GM23248 (cell line): ENCODE measurements around the gene TMEM132C. TPM values are rescaled to one million over a fixed set of nuclear protein-coding genes. Genes with fewer than 3 reads are reported as not detected.

Experiments used
- DNase-seq: peaks from one replicate; pipeline ENCODE4 v3.0.0-alpha.2; 2015
- H2AFZ ChIP-seq: fragments of 200-600 bp; sonication (generic); 2 replicates; pipeline ENCODE4 v1.6.1; 2016; ENCODE audit warnings: antibody characterized with exemption
- H3F3A ChIP-seq: fragments of 200-600 bp; sonication (generic); 2 replicates; pipeline ENCODE4 v1.6.1; 2016; ENCODE audit warnings: mild to moderate bottlenecking, antibody characterized with exemption, mixed run types; ENCODE audit not compliant: insufficient read depth
- H3K27ac ChIP-seq: fragments of 200-600 bp; sonication (generic); 2 replicates; pipeline ENCODE4 v1.5.1; 2016; ENCODE audit warnings: mild to moderate bottlenecking
- H3K27me3 ChIP-seq: fragments of 200-600 bp; sonication (generic); replicated peaks from 2 replicates; pipeline ENCODE4 v1.6.1; 2016; ENCODE audit warnings: mild to moderate bottlenecking; ENCODE audit not compliant: insufficient read depth
- H3K36me3 ChIP-seq: fragments of 200-600 bp; sonication (generic); 2 replicates; pipeline ENCODE4 v1.6.1; 2016; ENCODE audit warnings: low read depth, mild to moderate bottlenecking
- H3K4me1 ChIP-seq: fragments of 200-600 bp; sonication (generic); 2 replicates; pipeline ENCODE4 v1.6.1; 2016; ENCODE audit warnings: mild to moderate bottlenecking; ENCODE audit not compliant: insufficient read depth
- H3K4me2 ChIP-seq: fragments of 200-600 bp; sonication (generic); one replicate; pipeline ENCODE4 v1.6.1; 2016; ENCODE audit warnings: mild to moderate bottlenecking; ENCODE audit not compliant: unreplicated experiment
- H3K4me3 ChIP-seq: fragments of 200-600 bp; sonication (generic); 2 replicates; pipeline ENCODE4 v1.5.1; 2016; ENCODE audit warnings: mild to moderate bottlenecking
- H3K79me2 ChIP-seq: fragments of 200-600 bp; sonication (generic); 2 replicates; pipeline ENCODE4 v1.6.1; 2016; ENCODE audit warnings: mild to moderate bottlenecking; ENCODE audit not compliant: insufficient read depth
- H3K9ac ChIP-seq: fragments of 200-600 bp; sonication (generic); 2 replicates; pipeline ENCODE4 v1.6.1; 2016; ENCODE audit warnings: mild to moderate bottlenecking
- H3K9me2 ChIP-seq: fragments of 200-600 bp; sonication (generic); 2 replicates; pipeline ENCODE4 v1.6.1; 2016; ENCODE audit warnings: mixed run types, mild to moderate bottlenecking, moderate library complexity; ENCODE audit not compliant: insufficient read depth
- H3K9me3 ChIP-seq: fragments of 200-600 bp; sonication (generic); one replicate; pipeline ENCODE4 v1.6.1; 2017; ENCODE audit warnings: low read depth
- H4K20me1 ChIP-seq: fragments of 200-600 bp; sonication (generic); 2 replicates; pipeline ENCODE4 v1.6.0; 2016; ENCODE audit not compliant: insufficient read depth
- EZH2 ChIP-seq: fragments of 200-600 bp; sonication (generic); IDR thresholded peaks from 2 replicates; pipeline ENCODE4 v1.6.1; 2018; ENCODE audit warnings: antibody characterized with exemption, mild to moderate bottlenecking; ENCODE audit not compliant: insufficient read depth, poor library complexity, severe bottlenecking
- EZH2phosphoT487 ChIP-seq: fragments of 200-600 bp; sonication (generic); IDR thresholded peaks from 2 replicates; pipeline ENCODE4 v1.6.1; 2018; ENCODE audit warnings: antibody characterized with exemption, moderate library complexity, mild to moderate bottlenecking, low read depth; ENCODE audit not compliant: insufficient read depth
- WGBS, 2 experiments: methylation state at CpG; one replicate each; pipeline ENCODE4 v1.1.6; 2015 to 2017; ENCODE audit warnings: low lambda C conversion rate in 2 of 2, low coverage in 1 of 2; ENCODE audit errors: missing lambda C conversion rate in 2 of 2; 5-methylcytosine and 5-hydroxymethylcytosine counted together
- in situ Hi-C: fragments of 300-500 bp; cut with MboI; formaldehyde crosslinking; loops from 2 replicates; pipeline ENCODE4 v1.15.0; 2020
- polyA plus RNA-seq: library from polyadenylated mRNA; unstranded; fragments of >200 nt; fragmentation: Nextera tagmentation; extraction: Ambion mirVana; gene quantifications from 2 replicates; pipeline ENCODE4 v1.2.1, GENCODE V29; 2016
- total RNA-seq: library from RNA; depleted of rRNA; stranded (reverse); fragments of >200 nt; shearing (Covaris generic); gene quantifications from 2 replicates; pipeline ENCODE4 v1.2.3, GENCODE V29; 2014

Gene TMEM132C
- total and polyA plus RNA-seq, 2 experiments from 2014 or later: not detected

DNA sequence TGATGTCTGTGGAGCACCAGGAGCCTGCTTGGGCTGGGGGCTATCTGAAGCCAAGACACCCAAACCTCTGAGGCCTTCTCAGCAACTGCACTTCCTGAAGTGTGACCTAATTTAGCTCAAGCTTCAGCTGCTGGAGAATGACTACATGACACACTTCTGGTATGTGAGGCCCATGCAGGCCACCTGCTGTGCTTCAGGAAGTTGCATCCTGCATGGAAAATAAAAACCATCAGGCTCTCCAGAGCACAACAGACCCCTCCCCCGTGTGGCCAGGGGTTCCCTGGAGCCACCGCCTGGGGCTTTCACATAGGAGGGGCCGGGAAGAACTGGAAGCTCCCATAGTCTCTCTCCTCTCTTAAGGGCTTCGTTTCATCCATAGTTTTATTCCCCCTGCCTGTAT, 339.1 kb downstream of the TMEM132C start:
- 27 to 30% methylated on average over 4 of the region's 4 CpGs for WGBS, 2 experiments
- in situ Hi-C loops: no loop called here
- H3K9me2 ChIP-seq: no peaks in the 10 kb centered on the region

DNA sequence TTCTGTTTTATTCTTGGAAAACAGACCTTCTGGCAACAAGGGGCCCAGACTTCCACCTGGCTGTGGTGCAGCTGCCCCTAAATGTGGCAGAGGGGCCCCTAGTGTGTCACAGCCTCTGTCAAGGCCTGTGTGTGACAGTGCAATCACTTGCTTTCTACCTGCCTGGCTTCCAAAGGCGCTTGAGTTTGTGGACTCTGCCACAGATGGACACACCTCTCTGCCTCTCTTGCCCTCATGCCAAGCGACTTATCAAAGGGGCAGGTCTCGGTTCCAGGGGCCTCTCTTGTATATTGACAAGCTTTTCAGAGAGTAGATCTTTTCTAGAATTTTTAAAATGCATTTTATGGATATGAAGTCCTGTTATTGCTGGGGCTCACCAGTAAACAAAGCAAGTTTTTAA, 339.6 kb downstream of the TMEM132C start:
- Histone ChIP-seq H3K9me3 (no peaks in the 10 kb centered on the region), H3K36me3 (no peaks in the 10 kb centered on the region), H3K9me2 (no peaks in the 10 kb centered on the region), H3K9ac (no peak overlapping the region), H4K20me1 (no peaks in the 10 kb centered on the region), H3K27ac (no peak overlapping the region), H3K4me2 (no peak overlapping the region), H3K4me1 (no peaks in the 10 kb centered on the region), H3F3A (no peaks in the 10 kb centered on the region), H2AFZ (no peak overlapping the region), H3K79me2 (no peaks in the 10 kb centered on the region), H3K27me3 (no peaks in the 10 kb centered on the region), H3K4me3 (no peak overlapping the region)
- TF ChIP-seq EZH2phosphoT487: no peak
- no peak for TF ChIP-seq EZH2
- DNase-seq: no peak
- 27 to 28% methylated on average over 3 of the region's 3 CpGs for WGBS, 2 experiments
- in situ Hi-C loops: no loop called here

More for the DNA sequence above, 339.1 kb downstream of the TMEM132C start:
- H3K9me3 ChIP-seq: no peaks in the 10 kb centered on the region
- no peak overlapping the region for H3K4me2 ChIP-seq
- H2AFZ ChIP-seq: no peak overlapping the region
- no peaks in the 10 kb centered on the region for H3K4me1 ChIP-seq
- H3K27me3 ChIP-seq: no peaks in the 10 kb centered on the region
- TF ChIP-seq EZH2: no peak
- TF ChIP-seq EZH2phosphoT487: no peak
- no peak overlapping the region for H3K4me3 ChIP-seq
- H3F3A ChIP-seq: no peaks in the 10 kb centered on the region
- H3K79me2 ChIP-seq: no peaks in the 10 kb centered on the region
- H3K9ac ChIP-seq: no peak overlapping the region
- no peak overlapping the region for H3K27ac ChIP-seq
- no peaks in the 10 kb centered on the region for H4K20me1 ChIP-seq
- H3K36me3 ChIP-seq: no peaks in the 10 kb centered on the region
- DNase-seq: no peak

DNA sequence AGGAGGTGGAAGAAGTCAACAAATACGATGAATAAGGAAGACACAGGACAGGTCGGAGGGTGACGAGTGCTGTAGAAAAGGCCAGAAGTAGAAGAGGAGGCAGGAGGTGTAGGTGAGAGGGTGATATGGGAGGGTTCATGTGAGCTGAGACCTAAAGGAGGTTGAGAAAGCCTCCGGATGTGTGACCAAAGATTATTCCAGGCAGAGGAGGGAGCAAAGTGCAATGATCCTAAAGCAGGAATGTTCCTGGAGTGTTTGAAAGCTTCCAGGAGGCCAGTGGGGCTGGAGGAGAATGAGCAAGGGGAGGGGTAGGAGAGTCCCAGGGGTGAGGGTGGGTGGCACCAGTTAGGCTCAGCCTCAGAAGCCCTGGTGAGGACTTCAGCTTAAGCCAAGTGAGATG, 340.0 kb downstream of the TMEM132C start:
- Histone ChIP-seq H4K20me1 (no peaks in the 10 kb centered on the region), H3K9me2 (no peaks in the 10 kb centered on the region), H3K9ac (no peak overlapping the region), H3K4me1 (no peaks in the 10 kb centered on the region), H3K4me3 (no peak overlapping the region), H3K79me2 (no peaks in the 10 kb centered on the region), H3K36me3 (no peaks in the 10 kb centered on the region), H3K4me2 (no peak overlapping the region), H3K27me3 (no peaks in the 10 kb centered on the region), H3F3A (no peaks in the 10 kb centered on the region), H2AFZ (no peak overlapping the region), H3K27ac (no peak overlapping the region), H3K9me3 (no peaks in the 10 kb centered on the region)
- TF ChIP-seq EZH2 (no peak), EZH2phosphoT487 (no peak)
- 36 to 38% methylated on average over 4 of the region's 4 CpGs for whole genome bisulfite sequencing, 2 experiments
- in situ Hi-C loops: no loop called here
- DNase-seq: no peak

DNA sequence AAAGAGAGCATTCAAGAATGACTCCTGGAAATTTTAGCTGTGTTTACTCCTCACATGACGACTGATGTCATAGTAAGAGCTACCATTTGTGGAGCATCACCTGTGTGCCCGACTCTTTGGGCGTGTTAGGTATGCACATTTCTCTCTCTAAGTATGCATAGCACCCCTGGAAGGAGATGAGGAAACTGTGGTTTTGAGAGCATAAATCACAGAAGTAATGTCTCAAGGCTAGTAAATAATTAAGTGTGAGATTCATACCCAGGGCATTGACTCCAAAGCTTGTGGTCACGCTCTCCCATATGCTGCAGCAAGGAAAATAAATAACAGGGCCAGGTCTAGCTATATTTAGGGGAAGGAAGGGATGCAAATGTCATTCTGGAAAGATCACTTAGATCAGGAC, 340.7 kb downstream of the TMEM132C start:
- Histone ChIP-seq H3K9ac (no peak overlapping the region), H3K9me3 (no peaks in the 10 kb centered on the region), H3K9me2 (no peaks in the 10 kb centered on the region), H3K27me3 (no peaks in the 10 kb centered on the region), H3K4me2 (no peak overlapping the region), H3K27ac (no peak overlapping the region), H3K36me3 (no peaks in the 10 kb centered on the region), H2AFZ (no peak overlapping the region), H3K4me1 (no peaks in the 10 kb centered on the region), H3K4me3 (no peak overlapping the region), H3K79me2 (no peaks in the 10 kb centered on the region), H3F3A (no peaks in the 10 kb centered on the region), H4K20me1 (no peaks in the 10 kb centered on the region)
- TF ChIP-seq EZH2: no peak
- TF ChIP-seq EZH2phosphoT487: no peak
- DNase-seq: no peak
- WGBS, 2 experiments: 24% methylated on average over 4 of the region's 4 CpGs
- in situ Hi-C loops: no loop called here

DNA sequence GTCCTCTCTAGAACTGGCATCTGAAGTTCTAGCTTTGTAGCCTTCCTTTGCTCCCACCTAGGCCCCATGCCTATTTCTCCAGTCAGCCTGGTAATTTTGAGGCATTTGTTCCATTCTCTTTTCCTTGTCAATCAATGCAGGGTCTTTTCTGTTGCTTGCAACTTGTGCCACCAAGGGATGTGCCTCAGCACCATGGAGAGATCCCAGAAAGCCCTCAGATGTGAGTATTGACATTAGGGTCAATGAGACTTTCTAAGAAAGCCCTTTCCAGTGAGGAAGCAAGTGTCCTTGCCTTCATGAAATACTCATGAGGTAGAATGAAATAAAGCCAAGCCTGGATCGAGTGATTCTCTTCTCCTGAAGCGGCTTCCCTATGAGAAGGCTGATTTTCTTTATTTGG, 342.9 kb downstream of the TMEM132C start:
- H3K36me3 ChIP-seq: no peaks in the 10 kb centered on the region
- in situ Hi-C loops: no loop called here
- H3K27me3 ChIP-seq: no peaks in the 10 kb centered on the region
- no peaks in the 10 kb centered on the region for H3F3A ChIP-seq
- TF ChIP-seq EZH2phosphoT487 (no peak), EZH2 (no peak)
- H4K20me1 ChIP-seq: no peaks in the 10 kb centered on the region
- H3K4me2 ChIP-seq: no peak overlapping the region
- H3K4me1 ChIP-seq: no peaks in the 10 kb centered on the region
- no peaks in the 10 kb centered on the region for H3K9me3 ChIP-seq
- H3K9ac ChIP-seq: no peak overlapping the region
- H3K4me3 ChIP-seq: no peak overlapping the region
- no peaks in the 10 kb centered on the region for H3K9me2 ChIP-seq
- DNase-seq: no peak
- WGBS, 2 experiments: 10 to 29% methylated on average over 2 of the region's 2 CpGs
- H3K79me2 ChIP-seq: no peaks in the 10 kb centered on the region
- H3K27ac ChIP-seq: no peak overlapping the region
- no peak overlapping the region for H2AFZ ChIP-seq
